Pancreas (tissue), 10 donors: ENCODE results near the gene ZNF385B. TPM values are rescaled to one million over a fixed set of nuclear protein-coding genes. Genes with fewer than 3 reads are reported as not detected.

Source experiments
- ATAC-seq, 4 donors: fragments of 200-7000 bp; cut with Tn5 transposase; one replicate each; pipeline versions ENCODE4 v1.8.0 to v1.9.1; 2020; ENCODE audit warnings: mild to moderate bottlenecking in 4 of 4, moderate library complexity in 4 of 4
- DNase-seq, 6 donors: peaks; one replicate each; pipeline ENCODE4 v3.0.0-alpha.2; 2020
- FAIRE-seq: peaks from 2 replicates; lab custom pipeline; 2012; peaks lifted over from hg19 to GRCh38; lab: Jason Lieb, UNC
- H3K27ac ChIP-seq, 4 donors: fragments of 200-600 bp; sonication (generic); 1 replicate in 3 of 4; 2 replicates in 1 of 4; pipeline versions ENCODE4 v1.5.0 to v1.8.0; 2020
- H3K27me3 ChIP-seq, 4 donors: fragments of 200-600 bp; one replicate each; pipeline ENCODE4 v1.8.0; 2021
- H3K36me3 ChIP-seq, 3 donors: fragments of 200-600 bp; sonication (generic) in 1 of 3; one replicate each; pipeline versions ENCODE4 v1.5.0 to v1.8.0; 2020 to 2021
- H3K4me1 ChIP-seq, 3 donors: fragments of 200-600 bp; one replicate each; pipeline ENCODE4 v1.8.0; 2021
- H3K4me3 ChIP-seq, 4 donors: fragments of 200-600 bp; sonication (generic) in 2 of 4; one replicate each; pipeline versions ENCODE4 v1.5.0 to v1.8.0; 2020 to 2021
- H3K9me3 ChIP-seq, 4 donors: fragments of 200-600 bp; one replicate each; pipeline ENCODE4 v1.8.0; 2021
- CTCF ChIP-seq, 4 donors: fragments of 200-600 bp; sonication (generic) in 3 of 4; IDR thresholded peaks; one replicate each; pipeline versions ENCODE4 v1.5.0 to v1.8.0; 2021; ENCODE audit warnings: antibody characterized with exemption in 4 of 4
- WGBS, 2 donors: extraction: QIAGEN DNeasy Blood & Tissue Kit; methylation state at CpG; one replicate each; pipeline ENCODE4 v1.1.7; 2013; 5-methylcytosine and 5-hydroxymethylcytosine counted together
- intact Hi-C, 3 donors: fragments of 100-400 bp; cut with DNase I; formaldehyde crosslinking; loops; one replicate each; pipeline versions ENCODE4 v1.11.1 to v1.14.2; 2022
- polyA plus RNA-seq, 2 donors: library from polyadenylated mRNA; stranded (reverse); fragments of 200-250 nt; gene quantifications; one replicate each; pipeline ENCODE4 v1.2.3, GENCODE V29; 2013
- total RNA-seq, 6 donors: library from RNA; stranded (reverse); fragmentation: NEBNext Ultra II Directional in 4 of 6; extraction: Animal tissue kit (Norgen Biotek cat#: 25700) in 4 of 6; gene quantifications; one replicate each; pipeline versions ENCODE4 v1.2.1 to v1.2.4, GENCODE V29; 2021 to 2023
- donor health status: healthy with polysubstance abuse.
- donor health status: DM: no; HTN: no; CAD: no; lungs with moderate emphysema.
- donor health status: DM: no; HTN: no; CAD: no.
- donor health status: control.
- donor health status: control.
- donor health status: Bipolar disorder and iron deficiency.
- donor health status: DM: yes; HTN: yes; CAD: no.
- donor health status: DM: no; HTN: no; CAD: no.
- donor health status: DM: no; HTN: no; CAD: no.
- donor health status: DM: yes; HTN: yes; CAD: no.

ZNF385B gene
- total and polyA plus RNA-seq, 8 donors: 0.19 to 0.61 (median 0.37) TPM; not detected in 1

- 65% methylated on average over 5 of the region's 5 CpGs for WGBS, 2 donors
- intact Hi-C loops: no loop called here
- no peak for FAIRE-seq
Measured at GRCh38 chr2:179524809-179525339, 336.5 kb downstream of the ZNF385B start.

GRCh38 chr2:179521944-179522343 lies 339.5 kb downstream of the ZNF385B start:
- no peak overlapping the region for H3K4me3 ChIP-seq
- 38 to 54% methylated on average over 1 of the region's 1 CpG for WGBS, 2 donors
- no peaks in the 10 kb centered on the region for H3K9me3 ChIP-seq
- no peak for TF ChIP-seq CTCF (IDR thresholded peaks at IDR 0.05)
- H3K27me3 ChIP-seq: no peaks in the 10 kb centered on the region
- DNase-seq (no peak), ATAC-seq (no peak), FAIRE-seq (no peak)
- H3K36me3 ChIP-seq: no peaks in the 10 kb centered on the region
- no peaks in the 10 kb centered on the region for H3K4me1 ChIP-seq
- no peak overlapping the region for H3K27ac ChIP-seq
- intact Hi-C loops: no loop called here

More at GRCh38 chr2:179524809-179525339, 336.5 kb downstream of the ZNF385B start:
- no peaks in the 10 kb centered on the region for H3K27me3 ChIP-seq
- DNase-seq (no peak), ATAC-seq (no peak)
- no peaks in the 10 kb centered on the region for H3K4me1 ChIP-seq
- no peaks in the 10 kb centered on the region for H3K9me3 ChIP-seq
- H3K27ac ChIP-seq: no peak overlapping the region
- H3K4me3 ChIP-seq: no peak overlapping the region
- no peaks in the 10 kb centered on the region for H3K36me3 ChIP-seq
- no peak for TF ChIP-seq CTCF (IDR thresholded peaks at IDR 0.05)

GRCh38 chr2:179518830-179519229 lies 342.6 kb downstream of the ZNF385B start:
- FAIRE-seq (no peak), DNase-seq (no peak), ATAC-seq (no peak)
- no peaks in the 10 kb centered on the region for H3K9me3 ChIP-seq
- intact Hi-C loops: no loop called here
- H3K27me3 ChIP-seq: no peaks in the 10 kb centered on the region
- no peaks in the 10 kb centered on the region for H3K4me1 ChIP-seq
- no peaks in the 10 kb centered on the region for H3K36me3 ChIP-seq
- TF ChIP-seq CTCF (IDR thresholded peaks at IDR 0.05): no peak
- H3K4me3 ChIP-seq: no peak overlapping the region
- no peak overlapping the region for H3K27ac ChIP-seq
- WGBS, 2 donors: 87 to 90% methylated on average over 4 of the region's 4 CpGs

- ATAC-seq: no peak
- Histone ChIP-seq H3K9me3 (no peaks in the 10 kb centered on the region), H3K27me3 (no peaks in the 10 kb centered on the region), H3K4me3 (no peak overlapping the region), H3K36me3 (no peaks in the 10 kb centered on the region), H3K4me1 (no peaks in the 10 kb centered on the region), H3K27ac (no peak overlapping the region)
- no peak for FAIRE-seq
- TF ChIP-seq CTCF (IDR thresholded peaks at IDR 0.05): no peak
- no peak for DNase-seq
- WGBS, 2 donors: 86 to 92% methylated on average over 1 of the region's 1 CpG
- intact Hi-C loops: no loop called here
Measured at GRCh38 chr2:179513181-179513580, 348.2 kb downstream of the ZNF385B start.

GRCh38 chr2:179512281-179513035 lies 349.0 kb downstream of the ZNF385B start:
- H3K4me1 ChIP-seq: no peaks in the 10 kb centered on the region
- H3K27ac ChIP-seq: no peak overlapping the region
- H3K36me3 ChIP-seq: no peaks in the 10 kb centered on the region
- ATAC-seq: no peak
- intact Hi-C loops: no loop called here
- no peak overlapping the region for H3K4me3 ChIP-seq
- no peak for FAIRE-seq
- no peak for TF ChIP-seq CTCF (IDR thresholded peaks at IDR 0.05)
- H3K27me3 ChIP-seq: no peaks in the 10 kb centered on the region
- no peak for DNase-seq
- WGBS, 2 donors: 84 to 91% methylated on average over 1 of the region's 1 CpG
- H3K9me3 ChIP-seq: no peaks in the 10 kb centered on the region
